SK-N-SH (cell line): ENCODE measurements around the gene CINP.

Experiments
- SMC3 ChIP-seq: IDR thresholded peaks from 2 replicates; pipeline ENCODE4 v1.6.1; 2012; ENCODE audit warnings: low read depth, low read length, improper control_type of control experiment
- TF ChIP-seq, protein P1 (sequence below): fragments of 200-600 bp; sonication (generic); IDR thresholded peaks from 2 replicates; pipeline ENCODE4 v1.6.1; 2017; ENCODE audit warnings: antibody characterized with exemption, mild to moderate bottlenecking, moderate library complexity

DNA sequence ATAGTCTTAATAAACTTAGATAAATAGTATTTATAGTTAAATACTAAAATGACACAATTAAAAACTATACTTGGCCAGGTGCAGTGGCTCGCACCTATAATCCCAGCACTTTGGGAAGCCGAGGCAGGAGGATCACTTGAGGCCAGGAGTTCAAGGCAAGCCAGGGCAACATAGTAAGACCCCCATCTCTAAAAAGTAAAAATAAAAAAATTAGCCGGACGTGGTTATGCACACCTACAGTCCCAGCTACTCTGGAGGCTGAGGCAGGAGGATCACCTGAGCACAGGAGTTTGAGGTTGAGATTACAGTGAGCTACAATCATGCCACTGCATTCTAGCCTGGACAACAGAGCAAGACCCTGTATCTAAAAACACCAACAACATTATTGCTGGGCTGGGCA lies 16.0 kb downstream of the CINP start:
- no peak for TF ChIP-seq SMC3
- TF ChIP-seq, protein P1, sequence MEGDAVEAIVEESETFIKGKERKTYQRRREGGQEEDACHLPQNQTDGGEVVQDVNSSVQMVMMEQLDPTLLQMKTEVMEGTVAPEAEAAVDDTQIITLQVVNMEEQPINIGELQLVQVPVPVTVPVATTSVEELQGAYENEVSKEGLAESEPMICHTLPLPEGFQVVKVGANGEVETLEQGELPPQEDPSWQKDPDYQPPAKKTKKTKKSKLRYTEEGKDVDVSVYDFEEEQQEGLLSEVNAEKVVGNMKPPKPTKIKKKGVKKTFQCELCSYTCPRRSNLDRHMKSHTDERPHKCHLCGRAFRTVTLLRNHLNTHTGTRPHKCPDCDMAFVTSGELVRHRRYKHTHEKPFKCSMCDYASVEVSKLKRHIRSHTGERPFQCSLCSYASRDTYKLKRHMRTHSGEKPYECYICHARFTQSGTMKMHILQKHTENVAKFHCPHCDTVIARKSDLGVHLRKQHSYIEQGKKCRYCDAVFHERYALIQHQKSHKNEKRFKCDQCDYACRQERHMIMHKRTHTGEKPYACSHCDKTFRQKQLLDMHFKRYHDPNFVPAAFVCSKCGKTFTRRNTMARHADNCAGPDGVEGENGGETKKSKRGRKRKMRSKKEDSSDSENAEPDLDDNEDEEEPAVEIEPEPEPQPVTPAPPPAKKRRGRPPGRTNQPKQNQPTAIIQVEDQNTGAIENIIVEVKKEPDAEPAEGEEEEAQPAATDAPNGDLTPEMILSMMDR, result no peak
